ENCODE data around the gene FOXRED2.
A peak's percentile ranks its signal among the peaks of the same experiment; 100 is the strongest.

The FOXRED2 gene

DNA sequence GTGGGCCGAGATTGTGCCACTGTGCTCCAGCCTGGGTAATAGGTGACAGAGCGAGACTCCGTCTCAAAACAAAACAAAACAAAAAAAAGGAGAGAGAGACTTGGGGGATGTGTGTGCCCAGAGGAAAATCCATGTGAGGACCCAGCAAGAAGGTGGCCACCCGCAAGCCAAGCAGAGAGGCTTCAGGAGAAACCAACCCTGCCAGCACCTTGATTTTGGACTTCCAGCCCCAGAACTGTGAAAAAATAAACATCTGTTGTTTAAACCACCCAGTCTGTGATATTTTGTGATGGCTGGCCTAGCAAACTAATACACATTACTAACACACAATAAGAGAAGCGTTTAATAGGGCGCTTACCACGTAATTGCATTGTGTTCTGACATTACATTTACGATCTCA is 46.6 kb downstream of the FOXRED2 start:
- Histone ChIP-seq H3K4me3 (ENCODE audit: low read length) (no peak overlapping the region), H3K27me3 (ENCODE audit: low read depth, low read length) (no peaks in the 10 kb centered on the region), H2AFZ (ENCODE audit: low read depth, low read length) (no peak overlapping the region), H4K20me1 (ENCODE audit: insufficient read depth, low read length) (no peaks in the 10 kb centered on the region), H3K4me2 (ENCODE audit: low read length) (no peak overlapping the region), H3K27ac (ENCODE audit: low read length) (no peak overlapping the region), H3K4me1 (ENCODE audit: low read length) (peaks cover 16% of the 10 kb centered on the region), H3K9ac (ENCODE audit: low read length) (no peak overlapping the region), H3K79me2 (ENCODE audit: low read length) (no peaks in the 10 kb centered on the region), H3K9me3 (ENCODE audit: insufficient read depth, low read length) (no peaks in the 10 kb centered on the region), H3K36me3 (replicated peaks; ENCODE audit: low read depth, low read length) (no peaks in the 10 kb centered on the region)
- TF ChIP-seq EZH2phosphoT487 (IDR thresholded peaks at IDR 0.05; ENCODE audit: low read depth): no peak
- TF ChIP-seq, protein P1, sequence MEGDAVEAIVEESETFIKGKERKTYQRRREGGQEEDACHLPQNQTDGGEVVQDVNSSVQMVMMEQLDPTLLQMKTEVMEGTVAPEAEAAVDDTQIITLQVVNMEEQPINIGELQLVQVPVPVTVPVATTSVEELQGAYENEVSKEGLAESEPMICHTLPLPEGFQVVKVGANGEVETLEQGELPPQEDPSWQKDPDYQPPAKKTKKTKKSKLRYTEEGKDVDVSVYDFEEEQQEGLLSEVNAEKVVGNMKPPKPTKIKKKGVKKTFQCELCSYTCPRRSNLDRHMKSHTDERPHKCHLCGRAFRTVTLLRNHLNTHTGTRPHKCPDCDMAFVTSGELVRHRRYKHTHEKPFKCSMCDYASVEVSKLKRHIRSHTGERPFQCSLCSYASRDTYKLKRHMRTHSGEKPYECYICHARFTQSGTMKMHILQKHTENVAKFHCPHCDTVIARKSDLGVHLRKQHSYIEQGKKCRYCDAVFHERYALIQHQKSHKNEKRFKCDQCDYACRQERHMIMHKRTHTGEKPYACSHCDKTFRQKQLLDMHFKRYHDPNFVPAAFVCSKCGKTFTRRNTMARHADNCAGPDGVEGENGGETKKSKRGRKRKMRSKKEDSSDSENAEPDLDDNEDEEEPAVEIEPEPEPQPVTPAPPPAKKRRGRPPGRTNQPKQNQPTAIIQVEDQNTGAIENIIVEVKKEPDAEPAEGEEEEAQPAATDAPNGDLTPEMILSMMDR (IDR thresholded peaks at IDR 0.05; ENCODE audit: low read depth, low read length): no peak

DNA sequence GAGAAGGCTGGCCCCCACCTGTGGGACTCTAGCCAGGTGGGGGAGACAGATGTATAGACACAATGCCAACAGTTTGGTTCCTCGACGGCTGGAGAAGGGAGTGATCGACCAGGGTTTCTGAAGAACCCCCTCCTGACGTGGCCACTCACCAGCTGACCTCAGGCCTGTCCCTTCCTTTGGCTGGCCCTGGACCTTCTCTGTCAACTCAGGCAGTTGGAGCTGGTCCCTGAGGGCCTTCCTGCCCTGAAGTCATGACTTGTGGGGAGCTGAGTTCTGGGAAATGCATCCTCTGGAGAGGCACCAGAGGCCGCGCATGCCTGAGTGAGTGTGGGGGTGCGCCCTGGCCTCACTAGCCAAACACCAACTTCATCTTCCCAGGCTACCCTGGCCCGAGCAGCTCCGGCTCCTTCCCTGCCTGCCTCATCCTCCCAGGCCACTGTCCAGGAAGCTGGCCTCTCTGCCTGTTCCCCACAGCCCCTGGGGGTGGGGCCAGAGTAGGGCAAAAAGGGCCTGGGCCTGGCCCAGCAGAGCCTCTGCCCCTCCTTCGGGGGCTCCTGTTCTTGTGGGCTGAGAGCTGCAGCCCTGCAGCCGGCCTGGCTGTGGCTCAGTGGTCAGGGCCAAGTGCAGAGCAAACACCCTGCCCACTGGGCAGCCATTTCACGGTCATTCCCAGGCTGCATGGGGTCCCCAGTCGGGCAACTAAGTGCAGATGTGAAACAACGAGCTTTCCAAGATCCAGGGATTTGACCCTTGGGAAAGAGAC is 49.0 kb downstream of the FOXRED2 start:
- Histone ChIP-seq H2AFZ (ENCODE audit: low read depth, low read length) (no peak overlapping the region), H4K20me1 (ENCODE audit: insufficient read depth, low read length) (no peaks in the 10 kb centered on the region), H3K79me2 (ENCODE audit: low read length) (no peaks in the 10 kb centered on the region), H3K27ac (ENCODE audit: low read length) (no peak overlapping the region), H3K27me3 (ENCODE audit: low read depth, low read length) (no peaks in the 10 kb centered on the region), H3K4me2 (ENCODE audit: low read length) (no peak overlapping the region), H3K4me1 (ENCODE audit: low read length) (peaks cover 33% of the 10 kb centered on the region), H3K9ac (ENCODE audit: low read length) (no peak overlapping the region), H3K9me3 (ENCODE audit: insufficient read depth, low read length) (no peaks in the 10 kb centered on the region), H3K4me3 (ENCODE audit: low read length) (no peak overlapping the region), H3K36me3 (replicated peaks; ENCODE audit: low read depth, low read length) (no peaks in the 10 kb centered on the region)
- no peak for TF ChIP-seq EZH2phosphoT487 (IDR thresholded peaks at IDR 0.05; ENCODE audit: low read depth)
- TF ChIP-seq, protein P1 (IDR thresholded peaks at IDR 0.05; ENCODE audit: low read depth, low read length): no peak

DNA sequence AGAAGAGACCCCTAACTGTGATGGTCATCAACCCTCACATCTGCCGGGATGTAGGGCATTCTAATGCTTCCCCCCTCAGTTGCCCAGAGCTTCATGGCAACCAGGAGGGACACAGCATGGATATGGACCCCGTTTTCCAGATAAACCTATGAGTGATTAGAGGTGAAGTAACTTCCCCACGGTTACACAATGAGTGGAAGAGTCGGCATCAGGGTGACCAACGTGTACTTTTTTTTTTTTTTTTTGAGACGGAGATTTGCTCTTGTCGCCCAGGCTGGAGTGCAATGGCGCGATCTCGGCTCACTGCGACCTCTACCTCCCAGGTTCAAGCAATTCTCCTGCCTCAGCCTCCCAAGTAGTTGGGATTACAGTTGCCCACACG is 50.4 kb downstream of the FOXRED2 start:
- Histone ChIP-seq H4K20me1 (ENCODE audit: insufficient read depth, low read length) (no peaks in the 10 kb centered on the region), H3K4me2 (ENCODE audit: low read length) (no peak overlapping the region), H3K9me3 (ENCODE audit: insufficient read depth, low read length) (no peaks in the 10 kb centered on the region), H3K9ac (ENCODE audit: low read length) (no peak overlapping the region), H3K27me3 (ENCODE audit: low read depth, low read length) (no peaks in the 10 kb centered on the region), H2AFZ (ENCODE audit: low read depth, low read length) (no peak overlapping the region), H3K4me1 (ENCODE audit: low read length) (peaks cover 47% of the 10 kb centered on the region), H3K27ac (ENCODE audit: low read length) (no peak overlapping the region), H3K79me2 (ENCODE audit: low read length) (no peaks in the 10 kb centered on the region), H3K36me3 (replicated peaks; ENCODE audit: low read depth, low read length) (no peaks in the 10 kb centered on the region), H3K4me3 (ENCODE audit: low read length) (no peak overlapping the region)
- TF ChIP-seq EZH2phosphoT487 (IDR thresholded peaks at IDR 0.05; ENCODE audit: low read depth): no peak
- TF ChIP-seq, protein P1 (IDR thresholded peaks at IDR 0.05; ENCODE audit: low read depth, low read length): no peak

DNA sequence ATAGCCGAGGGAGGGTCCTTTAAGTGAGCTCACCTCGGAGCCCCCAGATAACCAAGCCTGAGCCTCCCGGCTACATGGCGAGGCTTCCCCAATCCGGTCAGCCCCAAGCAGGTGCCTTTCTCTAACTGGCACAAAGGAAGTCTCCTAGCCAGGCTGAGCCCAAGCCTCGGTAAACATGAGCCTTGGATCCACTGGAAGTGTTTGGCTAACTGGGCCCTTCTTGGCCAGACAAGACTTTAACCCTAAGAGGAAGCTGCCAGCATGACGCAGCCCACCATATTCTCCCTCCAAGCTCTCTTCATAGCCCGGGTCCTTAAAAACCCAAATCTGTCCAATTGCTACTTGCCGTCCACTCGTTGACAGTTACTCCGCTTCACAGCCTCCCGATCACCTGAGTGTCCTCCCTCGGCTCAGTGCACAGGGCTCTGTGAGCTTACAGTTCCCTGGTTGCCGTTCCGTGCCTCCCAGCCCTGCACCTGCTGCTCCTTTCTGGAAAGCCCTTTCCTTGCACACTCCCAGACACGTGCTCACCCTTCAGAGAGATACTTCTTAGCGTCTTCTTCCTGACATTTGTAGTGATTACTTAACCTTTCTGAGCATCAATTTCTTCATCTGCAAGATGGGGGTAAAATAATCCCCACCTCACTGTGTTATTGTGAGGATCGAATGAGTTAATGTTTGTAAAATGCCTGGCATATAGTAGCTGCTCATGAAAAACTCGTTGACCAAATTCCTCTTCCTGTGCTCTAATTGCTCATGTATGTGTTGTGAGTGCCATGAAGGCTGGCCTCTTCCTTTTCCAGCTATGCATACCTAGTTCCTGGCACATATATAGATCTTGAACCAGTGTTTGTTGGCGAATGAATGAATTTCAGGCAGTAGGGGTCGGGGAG is 51.0 kb downstream of the FOXRED2 start:
- Histone ChIP-seq H4K20me1 (ENCODE audit: insufficient read depth, low read length) (no peaks in the 10 kb centered on the region), H3K79me2 (ENCODE audit: low read length) (no peaks in the 10 kb centered on the region), H3K27ac (ENCODE audit: low read length) (peak overlapping the region; percentile 62), H3K4me3 (ENCODE audit: low read length) (peak overlapping the region; percentile 78), H3K4me1 (ENCODE audit: low read length) (peaks cover 53% of the 10 kb centered on the region), H3K9me3 (ENCODE audit: insufficient read depth, low read length) (no peaks in the 10 kb centered on the region), H3K9ac (ENCODE audit: low read length) (peak overlapping the region; percentile 87), H3K4me2 (ENCODE audit: low read length) (peak overlapping the region; percentile 96), H2AFZ (ENCODE audit: low read depth, low read length) (peak overlapping the region; percentile 49; the same call in 1 of the 2 replicates), H3K27me3 (ENCODE audit: low read depth, low read length) (no peaks in the 10 kb centered on the region), H3K36me3 (replicated peaks; ENCODE audit: low read depth, low read length) (no peaks in the 10 kb centered on the region)
- no peak for TF ChIP-seq EZH2phosphoT487 (IDR thresholded peaks at IDR 0.05; ENCODE audit: low read depth)
- TF ChIP-seq, protein P1 (IDR thresholded peaks at IDR 0.05; ENCODE audit: low read depth, low read length): no peak

Measured in OCI-LY3 (cell line).